Endothelial cell (in vitro differentiated cells): ENCODE measurements around the gene LGALS7B. TPM values are rescaled to one million over a fixed set of nuclear protein-coding genes. Genes with fewer than 3 reads are reported as not detected.
"Not testable (repeated sequence)": the region's sequence is repeated elsewhere in the genome, so short reads cannot be mapped to it uniquely, and the experiment has no call there.

Source experiments
- DNase-seq: peaks from one replicate; pipeline ENCODE4 v3.0.0; 2021; ENCODE audit warnings: low spot score
- H3K27ac Mint-ChIP-seq: one replicate; pipeline ENCODE4 v1.8.0; 2021; ENCODE audit warnings: mixed read lengths, inconsistent platforms; ENCODE audit not compliant: unreplicated experiment
- H3K27me3 Mint-ChIP-seq: one replicate; pipeline ENCODE4 v1.8.0; 2021; ENCODE audit warnings: mild to moderate bottlenecking, moderate library complexity, mixed read lengths, inconsistent platforms; ENCODE audit not compliant: unreplicated experiment
- H3K36me3 Mint-ChIP-seq: one replicate; pipeline ENCODE4 v1.8.0; 2021; ENCODE audit warnings: mild to moderate bottlenecking, low read depth, mixed read lengths, inconsistent platforms; ENCODE audit not compliant: unreplicated experiment
- H3K4me1 Mint-ChIP-seq: one replicate; pipeline ENCODE4 v1.8.0; 2021; ENCODE audit warnings: mild to moderate bottlenecking, mixed read lengths, inconsistent platforms; ENCODE audit not compliant: unreplicated experiment
- H3K4me3 Mint-ChIP-seq: one replicate; pipeline ENCODE4 v1.8.0; 2021; ENCODE audit warnings: mild to moderate bottlenecking, mixed read lengths, inconsistent platforms; ENCODE audit not compliant: unreplicated experiment
- H3K9me3 Mint-ChIP-seq: one replicate; pipeline ENCODE4 v1.8.0; 2021; ENCODE audit warnings: mixed read lengths, inconsistent platforms; ENCODE audit not compliant: unreplicated experiment
- total RNA-seq: library from RNA; stranded (reverse); fragmentation: NEBNext Ultra II Directional; extraction: Animal tissue kit (Norgen Biotek cat#: 25700); gene quantifications from one replicate; pipeline ENCODE4 v1.2.1, GENCODE V29; 2021; ENCODE audit not compliant: unreplicated experiment
- TF ChIP-seq, protein P1 (sequence below): fragments of 200-600 bp; sonication (generic); IDR thresholded peaks from one replicate; pipeline ENCODE4 v1.5.0; 2021; ENCODE audit warnings: antibody characterized with exemption; ENCODE audit not compliant: unreplicated experiment

Gene LGALS7B
- total RNA-seq, 1 donor from 2014 or later = 18.8 TPM

GRCh38 chr19:38792250-38793111, 3.5 kb downstream of the LGALS7B start:
- peak; percentile 83 for DNase-seq
- peak overlapping the region; percentile 89 for H3K27ac Mint-ChIP-seq
- H3K4me1 Mint-ChIP-seq = peaks cover 14% of the 10 kb centered on the region
- no peaks in the 10 kb centered on the region for H3K36me3 Mint-ChIP-seq
- H3K4me3 Mint-ChIP-seq = peak overlapping the region; percentile 11
- H3K9me3 Mint-ChIP-seq = no peaks in the 10 kb centered on the region
- TF ChIP-seq, protein P1, sequence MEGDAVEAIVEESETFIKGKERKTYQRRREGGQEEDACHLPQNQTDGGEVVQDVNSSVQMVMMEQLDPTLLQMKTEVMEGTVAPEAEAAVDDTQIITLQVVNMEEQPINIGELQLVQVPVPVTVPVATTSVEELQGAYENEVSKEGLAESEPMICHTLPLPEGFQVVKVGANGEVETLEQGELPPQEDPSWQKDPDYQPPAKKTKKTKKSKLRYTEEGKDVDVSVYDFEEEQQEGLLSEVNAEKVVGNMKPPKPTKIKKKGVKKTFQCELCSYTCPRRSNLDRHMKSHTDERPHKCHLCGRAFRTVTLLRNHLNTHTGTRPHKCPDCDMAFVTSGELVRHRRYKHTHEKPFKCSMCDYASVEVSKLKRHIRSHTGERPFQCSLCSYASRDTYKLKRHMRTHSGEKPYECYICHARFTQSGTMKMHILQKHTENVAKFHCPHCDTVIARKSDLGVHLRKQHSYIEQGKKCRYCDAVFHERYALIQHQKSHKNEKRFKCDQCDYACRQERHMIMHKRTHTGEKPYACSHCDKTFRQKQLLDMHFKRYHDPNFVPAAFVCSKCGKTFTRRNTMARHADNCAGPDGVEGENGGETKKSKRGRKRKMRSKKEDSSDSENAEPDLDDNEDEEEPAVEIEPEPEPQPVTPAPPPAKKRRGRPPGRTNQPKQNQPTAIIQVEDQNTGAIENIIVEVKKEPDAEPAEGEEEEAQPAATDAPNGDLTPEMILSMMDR = peak; percentile 78
- H3K27me3 Mint-ChIP-seq = peaks cover 6% of the 10 kb centered on the region

GRCh38 chr19:38793177-38793576, 4.2 kb downstream of the LGALS7B start:
- Mint-ChIP-seq H3K27ac (peak overlapping the region; percentile 89), H3K27me3 (peaks cover 5% of the 10 kb centered on the region), H3K4me3 (peak overlapping the region; percentile 11), H3K36me3 (no peaks in the 10 kb centered on the region), H3K4me1 (peaks cover 12% of the 10 kb centered on the region), H3K9me3 (no peaks in the 10 kb centered on the region)
- DNase-seq = no peak
- TF ChIP-seq, protein P1 = no peak

GRCh38 chr19:38793671-38794070, 4.7 kb downstream of the LGALS7B start:
- TF ChIP-seq, protein P1 = no peak
- Mint-ChIP-seq H3K9me3 (no peaks in the 10 kb centered on the region), H3K36me3 (no peaks in the 10 kb centered on the region), H3K4me3 (no peak overlapping the region), H3K27ac (peak overlapping the region; percentile 89), H3K27me3 (peaks cover 1% of the 10 kb centered on the region), H3K4me1 (peaks cover 8% of the 10 kb centered on the region)
- DNase-seq = no peak

- Mint-ChIP-seq H3K36me3 (peaks cover 4% of the 10 kb centered on the region), H3K9me3 (no peaks in the 10 kb centered on the region), H3K27ac (no peak overlapping the region), H3K27me3 (no peaks in the 10 kb centered on the region), H3K4me3 (no peak overlapping the region), H3K4me1 (peaks cover 6% of the 10 kb centered on the region)
- TF ChIP-seq, protein P1 = no peak
- no peak for DNase-seq
Observed at GRCh38 chr19:38795549-38795948, 6.5 kb downstream of the LGALS7B start.

DNA sequence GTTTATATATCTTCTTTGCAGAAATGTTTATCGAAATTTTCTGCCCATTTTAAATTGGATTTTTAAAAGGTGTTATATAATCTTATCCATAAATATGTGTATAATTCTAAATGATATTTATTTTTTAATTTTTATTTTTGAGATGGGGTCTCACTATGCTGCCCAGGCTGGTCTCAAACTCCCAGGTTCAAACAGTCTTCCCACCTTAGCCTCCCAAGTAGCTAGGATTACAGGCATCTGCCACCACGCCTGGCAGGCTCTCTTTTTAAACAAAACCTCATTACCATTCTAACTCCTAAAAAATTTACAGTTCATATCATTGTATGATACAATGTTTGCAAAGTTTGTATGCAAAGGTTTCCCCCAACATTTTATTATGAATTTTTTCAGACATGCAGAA, 7.2 kb downstream of the LGALS7B start:
- Mint-ChIP-seq H3K27ac (no peak overlapping the region), H3K36me3 (peaks cover 4% of the 10 kb centered on the region), H3K9me3 (no peaks in the 10 kb centered on the region), H3K4me3 (no peak overlapping the region), H3K4me1 (peaks cover 6% of the 10 kb centered on the region), H3K27me3 (no peaks in the 10 kb centered on the region)
- TF ChIP-seq, protein P1 = no peak
- DNase-seq = no peak

DNA sequence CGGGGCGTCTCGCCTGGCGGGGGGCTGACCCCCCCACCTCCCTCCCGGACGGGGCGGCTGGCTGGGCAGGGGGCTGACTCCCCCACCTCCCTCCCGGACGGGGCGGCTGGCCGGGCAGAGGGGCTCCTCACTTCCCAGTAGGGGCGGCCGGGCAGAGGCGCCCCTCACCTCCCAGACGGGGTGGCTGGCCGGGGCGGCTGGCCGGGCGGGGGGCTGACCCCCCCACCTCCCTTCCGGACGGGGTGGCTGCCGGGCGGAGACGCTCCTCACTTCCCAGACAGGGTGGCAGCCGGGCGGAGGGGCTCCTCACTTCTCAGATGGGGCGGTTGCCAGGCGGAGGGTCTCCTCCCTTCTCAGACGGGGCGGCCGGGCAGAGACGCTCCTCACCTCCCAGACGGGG, 8.8 kb downstream of the LGALS7B start:
- not testable (repeated sequence) for H3K27me3 Mint-ChIP-seq, H3K4me3 Mint-ChIP-seq, H3K36me3 Mint-ChIP-seq, H3K27ac Mint-ChIP-seq, H3K9me3 Mint-ChIP-seq, DNase-seq, H3K4me1 Mint-ChIP-seq
